ENCODE data around the gene SRSF6.
"Not testable (repeated sequence)": the region's sequence is repeated elsewhere in the genome, so short reads cannot be mapped to it uniquely, and the experiment has no call there.

SRSF6 gene

GRCh38 chr20:43448748-43449535, 8.8 kb upstream of the SRSF6 start:
- Histone ChIP-seq H3K9me3 (ENCODE audit: control insufficient read depth, insufficient read depth, low read depth, low read length) (no peaks in the 10 kb centered on the region), H3K27ac (ENCODE audit: low read depth, low read length) (no peak overlapping the region), H3K27me3 (ENCODE audit: control insufficient read depth, insufficient read depth, low read length) (no peaks in the 10 kb centered on the region), H3K36me3 (ENCODE audit: control insufficient read depth, insufficient read depth, low read length) (no peaks in the 10 kb centered on the region), H3K9ac (ENCODE audit: low read length) (no peak overlapping the region), H3K4me1 (ENCODE audit: control insufficient read depth, insufficient read depth, low read length) (no peaks in the 10 kb centered on the region), H3K4me3 (ENCODE audit: low read depth, low read length) (0 out of 2 replicates have a peak overlapping the region, but pooled peaks have one; percentile 1)

- no peaks in the 10 kb centered on the region for H3K9me3 ChIP-seq (ENCODE audit: control insufficient read depth, insufficient read depth, low read depth, low read length)
- H3K27ac ChIP-seq (ENCODE audit: low read depth, low read length): no peak overlapping the region
- no peaks in the 10 kb centered on the region for H3K4me1 ChIP-seq (ENCODE audit: control insufficient read depth, insufficient read depth, low read length)
- H3K27me3 ChIP-seq (ENCODE audit: control insufficient read depth, insufficient read depth, low read length): no peaks in the 10 kb centered on the region
- H3K36me3 ChIP-seq (ENCODE audit: control insufficient read depth, insufficient read depth, low read length): no peaks in the 10 kb centered on the region
- no peak overlapping the region for H3K9ac ChIP-seq (ENCODE audit: low read length)
- H3K4me3 ChIP-seq (ENCODE audit: low read depth, low read length): no peak overlapping the region
Measured at GRCh38 chr20:43450841-43451799, 6.6 kb upstream of the SRSF6 start.

- Histone ChIP-seq H3K9me3 (ENCODE audit: control insufficient read depth, insufficient read depth, low read depth, low read length) (no peaks in the 10 kb centered on the region), H3K9ac (ENCODE audit: low read length) (no peak overlapping the region), H3K27ac (ENCODE audit: low read depth, low read length) (no peak overlapping the region), H3K4me3 (ENCODE audit: low read depth, low read length) (no peak overlapping the region), H3K27me3 (ENCODE audit: control insufficient read depth, insufficient read depth, low read length) (no peaks in the 10 kb centered on the region), H3K4me1 (ENCODE audit: control insufficient read depth, insufficient read depth, low read length) (no peaks in the 10 kb centered on the region), H3K36me3 (ENCODE audit: control insufficient read depth, insufficient read depth, low read length) (no peaks in the 10 kb centered on the region)
Measured at GRCh38 chr20:43452404-43453126, 5.1 kb upstream of the SRSF6 start.

GRCh38 chr20:43456252-43456651, 1.4 kb upstream of the SRSF6 start:
- H3K9ac ChIP-seq (ENCODE audit: low read length); H3K4me1 ChIP-seq (ENCODE audit: control insufficient read depth, insufficient read depth, low read length); H3K27ac ChIP-seq (ENCODE audit: low read depth, low read length); H3K27me3 ChIP-seq (ENCODE audit: control insufficient read depth, insufficient read depth, low read length); H3K9me3 ChIP-seq (ENCODE audit: control insufficient read depth, insufficient read depth, low read depth, low read length): not testable (repeated sequence)
- H3K36me3 ChIP-seq (ENCODE audit: control insufficient read depth, insufficient read depth, low read length): peaks cover 24% of the 10 kb centered on the region
- peak overlapping the region; percentile 87 for H3K4me3 ChIP-seq (ENCODE audit: low read depth, low read length)

GRCh38 chr20:43456809-43457639, 672 bp upstream of the SRSF6 start:
- Histone ChIP-seq H3K9me3 (ENCODE audit: control insufficient read depth, insufficient read depth, low read depth, low read length) (no peaks in the 10 kb centered on the region), H3K4me1 (ENCODE audit: control insufficient read depth, insufficient read depth, low read length) (0 out of 2 replicates have a peak, but pooled peaks cover 4% of the 10 kb centered on the region), H3K4me3 (ENCODE audit: low read depth, low read length) (peak overlapping the region; percentile 87), H3K27ac (ENCODE audit: low read depth, low read length) (peak overlapping the region; percentile 100), H3K36me3 (ENCODE audit: control insufficient read depth, insufficient read depth, low read length) (peaks cover 32% of the 10 kb centered on the region), H3K9ac (ENCODE audit: low read length) (peak overlapping the region; percentile 100), H3K27me3 (ENCODE audit: control insufficient read depth, insufficient read depth, low read length) (no peaks in the 10 kb centered on the region)

GRCh38 chr20:43458422-43458924, 777 bp downstream of the SRSF6 start:
- peak overlapping the region; percentile 87 for H3K4me3 ChIP-seq (ENCODE audit: low read depth, low read length)
- no peaks in the 10 kb centered on the region for H3K9me3 ChIP-seq (ENCODE audit: control insufficient read depth, insufficient read depth, low read depth, low read length)
- peaks cover 47% of the 10 kb centered on the region for H3K36me3 ChIP-seq (ENCODE audit: control insufficient read depth, insufficient read depth, low read length)
- no peaks in the 10 kb centered on the region for H3K27me3 ChIP-seq (ENCODE audit: control insufficient read depth, insufficient read depth, low read length)
- peak overlapping the region; percentile 100 for H3K27ac ChIP-seq (ENCODE audit: low read depth, low read length)
- peak overlapping the region; percentile 100 for H3K9ac ChIP-seq (ENCODE audit: low read length)
- 0 out of 2 replicates have a peak, but pooled peaks cover 4% of the 10 kb centered on the region for H3K4me1 ChIP-seq (ENCODE audit: control insufficient read depth, insufficient read depth, low read length)

- Histone ChIP-seq H3K9ac (ENCODE audit: low read length) (peak overlapping the region; percentile 100), H3K27me3 (ENCODE audit: control insufficient read depth, insufficient read depth, low read length) (no peaks in the 10 kb centered on the region), H3K9me3 (ENCODE audit: control insufficient read depth, insufficient read depth, low read depth, low read length) (no peaks in the 10 kb centered on the region), H3K4me3 (ENCODE audit: low read depth, low read length) (peak overlapping the region; percentile 87), H3K36me3 (ENCODE audit: control insufficient read depth, insufficient read depth, low read length) (peaks cover 55% of the 10 kb centered on the region), H3K4me1 (ENCODE audit: control insufficient read depth, insufficient read depth, low read length) (0 out of 2 replicates have a peak, but pooled peaks cover 4% of the 10 kb centered on the region), H3K27ac (ENCODE audit: low read depth, low read length) (no peak overlapping the region)
Measured at GRCh38 chr20:43459022-43459942, 1.6 kb downstream of the SRSF6 start.

GRCh38 chr20:43460172-43460829, 2.6 kb downstream of the SRSF6 start:
- Histone ChIP-seq H3K27me3 (ENCODE audit: control insufficient read depth, insufficient read depth, low read length) (no peaks in the 10 kb centered on the region), H3K4me1 (ENCODE audit: control insufficient read depth, insufficient read depth, low read length) (0 out of 2 replicates have a peak, but pooled peaks cover 4% of the 10 kb centered on the region), H3K9ac (ENCODE audit: low read length) (no peak overlapping the region), H3K4me3 (ENCODE audit: low read depth, low read length) (no peak overlapping the region), H3K27ac (ENCODE audit: low read depth, low read length) (no peak overlapping the region), H3K36me3 (ENCODE audit: control insufficient read depth, insufficient read depth, low read length) (peaks cover 65% of the 10 kb centered on the region), H3K9me3 (ENCODE audit: control insufficient read depth, insufficient read depth, low read depth, low read length) (no peaks in the 10 kb centered on the region)

- Histone ChIP-seq H3K4me3 (ENCODE audit: low read depth, low read length) (no peak overlapping the region), H3K36me3 (ENCODE audit: control insufficient read depth, insufficient read depth, low read length) (peaks cover 70% of the 10 kb centered on the region), H3K27ac (ENCODE audit: low read depth, low read length) (no peak overlapping the region), H3K9ac (ENCODE audit: low read length) (no peak overlapping the region), H3K9me3 (ENCODE audit: control insufficient read depth, insufficient read depth, low read depth, low read length) (no peaks in the 10 kb centered on the region), H3K4me1 (ENCODE audit: control insufficient read depth, insufficient read depth, low read length) (0 out of 2 replicates have a peak, but pooled peaks cover 4% of the 10 kb centered on the region), H3K27me3 (ENCODE audit: control insufficient read depth, insufficient read depth, low read length) (no peaks in the 10 kb centered on the region)
Measured at GRCh38 chr20:43460830-43461200, 3.1 kb downstream of the SRSF6 start.

All from HUES6 (cell line).